OCI-LY1 (cell line): ENCODE results near the gene SCN4B.

Source experiments
- EZH2 ChIP-seq: fragments of 200-600 bp; sonication (generic), shearing (Covaris generic); IDR thresholded peaks from 2 replicates; pipeline ENCODE4 v1.8.0; 2017; ENCODE audit warnings: borderline replicate concordance, mixed run types, mild to moderate bottlenecking, antibody characterized with exemption, low read length, moderate library complexity, mixed read lengths
- TF ChIP-seq, protein P1 (sequence below): fragments of 200-600 bp; sonication (generic), shearing (Covaris generic); IDR thresholded peaks from 2 replicates; pipeline ENCODE4 v1.5.1; 2017; ENCODE audit warnings: mild to moderate bottlenecking, antibody characterized with exemption, low read length, moderate library complexity, mixed read lengths

- TF ChIP-seq, protein P1, sequence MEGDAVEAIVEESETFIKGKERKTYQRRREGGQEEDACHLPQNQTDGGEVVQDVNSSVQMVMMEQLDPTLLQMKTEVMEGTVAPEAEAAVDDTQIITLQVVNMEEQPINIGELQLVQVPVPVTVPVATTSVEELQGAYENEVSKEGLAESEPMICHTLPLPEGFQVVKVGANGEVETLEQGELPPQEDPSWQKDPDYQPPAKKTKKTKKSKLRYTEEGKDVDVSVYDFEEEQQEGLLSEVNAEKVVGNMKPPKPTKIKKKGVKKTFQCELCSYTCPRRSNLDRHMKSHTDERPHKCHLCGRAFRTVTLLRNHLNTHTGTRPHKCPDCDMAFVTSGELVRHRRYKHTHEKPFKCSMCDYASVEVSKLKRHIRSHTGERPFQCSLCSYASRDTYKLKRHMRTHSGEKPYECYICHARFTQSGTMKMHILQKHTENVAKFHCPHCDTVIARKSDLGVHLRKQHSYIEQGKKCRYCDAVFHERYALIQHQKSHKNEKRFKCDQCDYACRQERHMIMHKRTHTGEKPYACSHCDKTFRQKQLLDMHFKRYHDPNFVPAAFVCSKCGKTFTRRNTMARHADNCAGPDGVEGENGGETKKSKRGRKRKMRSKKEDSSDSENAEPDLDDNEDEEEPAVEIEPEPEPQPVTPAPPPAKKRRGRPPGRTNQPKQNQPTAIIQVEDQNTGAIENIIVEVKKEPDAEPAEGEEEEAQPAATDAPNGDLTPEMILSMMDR, result no peak
- no peak for TF ChIP-seq EZH2
Measured at GRCh38 chr11:118164885-118165284, 12.3 kb upstream of the SCN4B start.
